ENCODE results near the gene POLR3F.
A peak's percentile ranks its signal among the peaks of the same experiment; 100 is the strongest.

Gene POLR3F

DNA sequence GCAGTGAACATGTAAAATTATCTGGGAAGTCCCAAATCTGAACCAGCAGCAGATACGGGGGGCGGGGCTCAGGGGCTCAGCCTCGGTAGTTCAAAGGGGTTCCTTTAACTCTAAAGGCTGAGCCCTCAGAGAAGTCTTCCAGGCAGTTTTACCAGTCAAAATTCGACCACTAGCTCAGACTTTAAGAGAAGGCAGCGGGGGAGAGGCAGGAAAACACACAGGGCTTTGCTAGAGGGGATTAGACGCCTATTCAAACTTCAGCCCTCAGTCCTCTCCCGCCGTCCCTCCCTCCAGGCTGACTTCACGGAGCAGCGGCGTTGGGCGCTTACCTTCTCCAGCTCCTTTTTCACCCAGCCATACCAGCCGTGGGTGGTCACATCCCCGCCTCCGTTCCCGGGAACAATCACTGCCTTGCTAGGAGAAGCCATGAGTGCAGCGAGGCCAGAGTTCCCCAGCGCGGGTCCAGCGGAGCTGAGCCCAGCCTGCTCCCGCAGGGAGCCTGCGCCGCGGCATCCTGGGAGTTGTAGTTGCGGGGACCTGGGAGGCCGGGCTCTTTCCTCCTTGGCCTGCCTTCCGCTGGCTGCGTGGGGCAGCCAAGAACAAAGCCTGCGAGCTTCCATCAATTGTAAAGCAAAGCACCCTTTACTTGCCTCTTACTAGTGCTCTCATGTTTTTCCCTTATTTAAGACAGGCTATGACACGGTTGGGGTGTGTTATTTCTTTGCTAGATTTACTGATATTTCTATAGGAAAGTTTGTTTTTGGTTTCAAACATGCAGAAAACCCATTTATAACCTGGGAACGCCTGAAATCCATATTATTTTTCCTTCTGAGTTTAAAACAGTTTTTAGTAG, 29.8 kb downstream of the POLR3F start, which contains the start of gene RBBP9 (continued):
- TF ChIP-seq SCRT1 (tag by site-specific recombination; IDR thresholded peaks at IDR 0.05; ENCODE audit: borderline replicate concordance), result no peak
- TF ChIP-seq GLI4 (tag by site-specific recombination; IDR thresholded peaks at IDR 0.05), result no peak
- TF ChIP-seq KLF1 (tag by site-specific recombination; IDR thresholded peaks at IDR 0.05), result no peak
- TF ChIP-seq ZBTB8A (tag by site-specific recombination; IDR thresholded peaks at IDR 0.05), result peak; percentile 93
- TF ChIP-seq SETDB1 (IDR thresholded peaks at IDR 0.05; ENCODE audit: insufficient read length, low read length), result no peak
- no peak for TF ChIP-seq PRDM1 (tag by site-specific recombination; IDR thresholded peaks at IDR 0.05)
- no peak for TF ChIP-seq ZNF626 (tag by site-specific recombination; IDR thresholded peaks at IDR 0.05)
- TF ChIP-seq FEZF1 (tag by site-specific recombination; IDR thresholded peaks at IDR 0.05), result no peak
- peak; percentile 61 for TF ChIP-seq ZFP69B (tag by site-specific recombination; IDR thresholded peaks at IDR 0.05)
- TF ChIP-seq, protein P1, sequence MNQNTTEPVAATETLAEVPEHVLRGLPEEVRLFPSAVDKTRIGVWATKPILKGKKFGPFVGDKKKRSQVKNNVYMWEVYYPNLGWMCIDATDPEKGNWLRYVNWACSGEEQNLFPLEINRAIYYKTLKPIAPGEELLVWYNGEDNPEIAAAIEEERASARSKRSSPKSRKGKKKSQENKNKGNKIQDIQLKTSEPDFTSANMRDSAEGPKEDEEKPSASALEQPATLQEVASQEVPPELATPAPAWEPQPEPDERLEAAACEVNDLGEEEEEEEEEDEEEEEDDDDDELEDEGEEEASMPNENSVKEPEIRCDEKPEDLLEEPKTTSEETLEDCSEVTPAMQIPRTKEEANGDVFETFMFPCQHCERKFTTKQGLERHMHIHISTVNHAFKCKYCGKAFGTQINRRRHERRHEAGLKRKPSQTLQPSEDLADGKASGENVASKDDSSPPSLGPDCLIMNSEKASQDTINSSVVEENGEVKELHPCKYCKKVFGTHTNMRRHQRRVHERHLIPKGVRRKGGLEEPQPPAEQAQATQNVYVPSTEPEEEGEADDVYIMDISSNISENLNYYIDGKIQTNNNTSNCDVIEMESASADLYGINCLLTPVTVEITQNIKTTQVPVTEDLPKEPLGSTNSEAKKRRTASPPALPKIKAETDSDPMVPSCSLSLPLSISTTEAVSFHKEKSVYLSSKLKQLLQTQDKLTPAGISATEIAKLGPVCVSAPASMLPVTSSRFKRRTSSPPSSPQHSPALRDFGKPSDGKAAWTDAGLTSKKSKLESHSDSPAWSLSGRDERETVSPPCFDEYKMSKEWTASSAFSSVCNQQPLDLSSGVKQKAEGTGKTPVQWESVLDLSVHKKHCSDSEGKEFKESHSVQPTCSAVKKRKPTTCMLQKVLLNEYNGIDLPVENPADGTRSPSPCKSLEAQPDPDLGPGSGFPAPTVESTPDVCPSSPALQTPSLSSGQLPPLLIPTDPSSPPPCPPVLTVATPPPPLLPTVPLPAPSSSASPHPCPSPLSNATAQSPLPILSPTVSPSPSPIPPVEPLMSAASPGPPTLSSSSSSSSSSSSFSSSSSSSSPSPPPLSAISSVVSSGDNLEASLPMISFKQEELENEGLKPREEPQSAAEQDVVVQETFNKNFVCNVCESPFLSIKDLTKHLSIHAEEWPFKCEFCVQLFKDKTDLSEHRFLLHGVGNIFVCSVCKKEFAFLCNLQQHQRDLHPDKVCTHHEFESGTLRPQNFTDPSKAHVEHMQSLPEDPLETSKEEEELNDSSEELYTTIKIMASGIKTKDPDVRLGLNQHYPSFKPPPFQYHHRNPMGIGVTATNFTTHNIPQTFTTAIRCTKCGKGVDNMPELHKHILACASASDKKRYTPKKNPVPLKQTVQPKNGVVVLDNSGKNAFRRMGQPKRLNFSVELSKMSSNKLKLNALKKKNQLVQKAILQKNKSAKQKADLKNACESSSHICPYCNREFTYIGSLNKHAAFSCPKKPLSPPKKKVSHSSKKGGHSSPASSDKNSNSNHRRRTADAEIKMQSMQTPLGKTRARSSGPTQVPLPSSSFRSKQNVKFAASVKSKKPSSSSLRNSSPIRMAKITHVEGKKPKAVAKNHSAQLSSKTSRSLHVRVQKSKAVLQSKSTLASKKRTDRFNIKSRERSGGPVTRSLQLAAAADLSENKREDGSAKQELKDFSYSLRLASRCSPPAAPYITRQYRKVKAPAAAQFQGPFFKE (tag by site-specific recombination; IDR thresholded peaks at IDR 0.05; ENCODE audit: borderline replicate concordance), result no peak
- TF ChIP-seq ZNF501 (tag by site-specific recombination; IDR thresholded peaks at IDR 0.05), result peak; percentile 59; the same call in 1 of the 2 replicates
- no peak for TF ChIP-seq ZNF155 (tag by site-specific recombination; IDR thresholded peaks at IDR 0.05)
- TF ChIP-seq ZNF621 (tag by site-specific recombination; IDR thresholded peaks at IDR 0.05), result no peak
- TF ChIP-seq, protein P2, sequence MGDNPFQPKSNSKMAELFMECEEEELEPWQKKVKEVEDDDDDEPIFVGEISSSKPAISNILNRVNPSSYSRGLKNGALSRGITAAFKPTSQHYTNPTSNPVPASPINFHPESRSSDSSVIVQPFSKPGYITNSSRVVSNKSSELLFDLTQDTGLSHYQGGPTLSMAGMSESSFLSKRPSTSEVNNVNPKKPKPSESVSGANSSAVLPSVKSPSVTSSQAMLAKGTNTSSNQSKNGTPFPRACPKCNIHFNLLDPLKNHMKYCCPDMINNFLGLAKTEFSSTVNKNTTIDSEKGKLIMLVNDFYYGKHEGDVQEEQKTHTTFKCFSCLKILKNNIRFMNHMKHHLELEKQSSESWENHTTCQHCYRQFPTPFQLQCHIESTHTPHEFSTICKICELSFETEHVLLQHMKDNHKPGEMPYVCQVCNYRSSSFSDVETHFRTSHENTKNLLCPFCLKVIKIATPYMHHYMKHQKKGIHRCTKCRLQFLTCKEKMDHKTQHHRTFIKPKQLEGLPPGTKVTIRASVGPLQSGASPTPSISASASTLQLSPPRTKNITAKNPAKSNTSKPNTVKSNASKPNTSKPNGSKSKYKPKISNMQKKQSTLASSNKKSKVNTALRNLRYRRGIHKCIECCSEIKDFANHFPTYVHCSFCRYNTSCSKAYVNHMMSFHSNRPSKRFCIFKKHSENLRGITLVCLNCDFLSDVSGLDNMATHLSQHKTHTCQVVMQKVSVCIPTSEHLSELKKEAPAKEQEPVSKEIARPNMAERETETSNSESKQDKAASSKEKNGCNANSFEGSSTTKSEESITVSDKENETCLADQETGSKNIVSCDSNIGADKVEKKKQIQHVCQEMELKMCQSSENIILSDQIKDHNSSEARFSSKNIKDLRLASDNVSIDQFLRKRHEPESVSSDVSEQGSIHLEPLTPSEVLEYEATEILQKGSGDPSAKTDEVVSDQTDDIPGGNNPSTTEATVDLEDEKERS (tag by site-specific recombination; IDR thresholded peaks at IDR 0.05), result no peak
- no peak for TF ChIP-seq HOXA7 (CRISPR knock-in tag; IDR thresholded peaks at IDR 0.05; ENCODE audit: borderline replicate concordance)
- TF ChIP-seq ZSCAN23 (tag by site-specific recombination; IDR thresholded peaks at IDR 0.05), result no peak
- TF ChIP-seq, protein P3, sequence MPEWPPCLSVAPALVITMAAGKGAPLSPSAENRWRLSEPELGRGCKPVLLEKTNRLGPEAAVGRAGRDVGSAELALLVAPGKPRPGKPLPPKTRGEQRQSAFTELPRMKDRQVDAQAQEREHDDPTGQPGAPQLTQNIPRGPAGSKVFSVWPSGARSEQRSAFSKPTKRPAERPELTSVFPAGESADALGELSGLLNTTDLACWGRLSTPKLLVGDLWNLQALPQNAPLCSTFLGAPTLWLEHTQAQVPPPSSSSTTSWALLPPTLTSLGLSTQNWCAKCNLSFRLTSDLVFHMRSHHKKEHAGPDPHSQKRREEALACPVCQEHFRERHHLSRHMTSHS (tag by site-specific recombination; IDR thresholded peaks at IDR 0.05), result no peak
- TF ChIP-seq, protein P4, sequence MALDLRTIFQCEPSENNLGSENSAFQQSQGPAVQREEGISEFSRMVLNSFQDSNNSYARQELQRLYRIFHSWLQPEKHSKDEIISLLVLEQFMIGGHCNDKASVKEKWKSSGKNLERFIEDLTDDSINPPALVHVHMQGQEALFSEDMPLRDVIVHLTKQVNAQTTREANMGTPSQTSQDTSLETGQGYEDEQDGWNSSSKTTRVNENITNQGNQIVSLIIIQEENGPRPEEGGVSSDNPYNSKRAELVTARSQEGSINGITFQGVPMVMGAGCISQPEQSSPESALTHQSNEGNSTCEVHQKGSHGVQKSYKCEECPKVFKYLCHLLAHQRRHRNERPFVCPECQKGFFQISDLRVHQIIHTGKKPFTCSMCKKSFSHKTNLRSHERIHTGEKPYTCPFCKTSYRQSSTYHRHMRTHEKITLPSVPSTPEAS (tag by site-specific recombination; IDR thresholded peaks at IDR 0.05), result no peak
- TF ChIP-seq YY1 (tag by site-specific recombination; IDR thresholded peaks at IDR 0.05), result peak; percentile 97
- TF ChIP-seq, protein P5, sequence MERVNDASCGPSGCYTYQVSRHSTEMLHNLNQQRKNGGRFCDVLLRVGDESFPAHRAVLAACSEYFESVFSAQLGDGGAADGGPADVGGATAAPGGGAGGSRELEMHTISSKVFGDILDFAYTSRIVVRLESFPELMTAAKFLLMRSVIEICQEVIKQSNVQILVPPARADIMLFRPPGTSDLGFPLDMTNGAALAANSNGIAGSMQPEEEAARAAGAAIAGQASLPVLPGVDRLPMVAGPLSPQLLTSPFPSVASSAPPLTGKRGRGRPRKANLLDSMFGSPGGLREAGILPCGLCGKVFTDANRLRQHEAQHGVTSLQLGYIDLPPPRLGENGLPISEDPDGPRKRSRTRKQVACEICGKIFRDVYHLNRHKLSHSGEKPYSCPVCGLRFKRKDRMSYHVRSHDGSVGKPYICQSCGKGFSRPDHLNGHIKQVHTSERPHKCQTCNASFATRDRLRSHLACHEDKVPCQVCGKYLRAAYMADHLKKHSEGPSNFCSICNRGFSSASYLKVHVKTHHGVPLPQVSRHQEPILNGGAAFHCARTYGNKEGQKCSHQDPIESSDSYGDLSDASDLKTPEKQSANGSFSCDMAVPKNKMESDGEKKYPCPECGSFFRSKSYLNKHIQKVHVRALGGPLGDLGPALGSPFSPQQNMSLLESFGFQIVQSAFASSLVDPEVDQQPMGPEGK (tag by site-specific recombination; IDR thresholded peaks at IDR 0.05), result peak; percentile 40; the same call in 1 of the 2 replicates
- TF ChIP-seq ZNF629 (tag by site-specific recombination; IDR thresholded peaks at IDR 0.05), result peak; percentile 52
- peak; percentile 89 for TF ChIP-seq IKZF3 (tag by site-specific recombination; IDR thresholded peaks at IDR 0.05)
- TF ChIP-seq ZFP3 (tag by site-specific recombination; IDR thresholded peaks at IDR 0.05; ENCODE audit: low read depth), result no peak
- TF ChIP-seq ZNF174 (tag by site-specific recombination; IDR thresholded peaks at IDR 0.05), result no peak
- peak; percentile 82 for TF ChIP-seq SP2 (tag by site-specific recombination; IDR thresholded peaks at IDR 0.05)
- 0 out of 2 replicates have a peak, but pooled peaks have one; percentile 20 for TF ChIP-seq ZNF221 (tag by site-specific recombination; IDR thresholded peaks at IDR 0.05; ENCODE audit: borderline replicate concordance)
- TF ChIP-seq ZNF138 (tag by site-specific recombination; IDR thresholded peaks at IDR 0.05; ENCODE audit: borderline replicate concordance), result no peak
